Naive thymus-derived CD4-positive, alpha-beta T cell (primary cell): ENCODE data around the gene DKK1. TPM values are rescaled to one million over a fixed set of nuclear protein-coding genes. Genes with fewer than 3 reads are reported as not detected.

Experiments used
- ATAC-seq: fragments of 150-1000 bp; cut with Tn5 transposase; 2 replicates; pipeline ENCODE4 v1.10.0; 2021; ENCODE audit warnings: mild to moderate bottlenecking, moderate library complexity
- CTCF ChIA-PET: fragments of 350-600 bp; sonication (Branson Sonifier 250); formaldehyde crosslinking; loops from one replicate; lab custom pipeline; 2021; ENCODE audit warnings: antibody characterized with exemption; lab: Charles Lee
- POLR2A ChIA-PET: fragments of 350-600 bp; sonication (Branson Sonifier 250); formaldehyde crosslinking; loops from one replicate; lab custom pipeline; 2021; ENCODE audit warnings: antibody characterized with exemption, inconsistent platforms; lab: Charles Lee
- DNase-seq, 9 donors: peaks; one replicate each; pipeline versions ENCODE4 v3.0.0 to v3.0.0-alpha.2; 2020 to 2022; ENCODE audit warnings: mixed read lengths in 1 of 9
- H3K27ac ChIP-seq: one replicate; pipeline ENCODE4 v1.7.0; 2013; ENCODE audit warnings: mild to moderate bottlenecking, low read depth, low read length, moderate library complexity
- H3K27me3 ChIP-seq, 2 donors: one replicate each; pipeline ENCODE4 v1.7.0; 2013; ENCODE audit warnings: low read length in 2 of 2, mild to moderate bottlenecking in 2 of 2, moderate library complexity in 2 of 2; ENCODE audit not compliant: control insufficient read depth in 2 of 2, insufficient read depth in 2 of 2
- H3K36me3 ChIP-seq, 3 experiments: 1 replicate in 2 of 3; 2 replicates in 1 of 3; pipeline ENCODE4 v1.7.0; 2013; ENCODE audit warnings: low read length in 3 of 3, mild to moderate bottlenecking in 3 of 3, moderate library complexity in 1 of 3; ENCODE audit not compliant: insufficient read depth in 3 of 3, control insufficient read depth in 2 of 3
- H3K4me1 ChIP-seq, 2 donors: one replicate each; pipeline ENCODE4 v1.7.0; 2013; ENCODE audit warnings: low read length in 2 of 2, mild to moderate bottlenecking in 2 of 2, moderate library complexity in 1 of 2; ENCODE audit not compliant: control insufficient read depth in 2 of 2, insufficient read depth in 2 of 2
- H3K4me3 ChIP-seq: 2 replicates; pipeline ENCODE4 v1.7.0; 2013; ENCODE audit warnings: mild to moderate bottlenecking, low read length
- H3K9me3 ChIP-seq, 3 experiments: 1 replicate in 2 of 3; 2 replicates in 1 of 3; pipeline ENCODE4 v1.7.0; 2013; ENCODE audit warnings: low read length in 3 of 3; ENCODE audit not compliant: control insufficient read depth in 2 of 3
- H3K27ac Mint-ChIP-seq, 9 donors: one replicate each; pipeline ENCODE4 v1.8.0; 2020 to 2022; ENCODE audit warnings: mixed read lengths in 9 of 9, mild to moderate bottlenecking in 8 of 9, moderate library complexity in 5 of 9, inconsistent platforms in 2 of 9
- H3K27me3 Mint-ChIP-seq, 5 donors: one replicate each; pipeline ENCODE4 v1.8.0; 2021 to 2022; ENCODE audit warnings: mixed read lengths in 5 of 5, mild to moderate bottlenecking in 1 of 5
- H3K36me3 Mint-ChIP-seq, 5 donors: one replicate each; pipeline ENCODE4 v1.8.0; 2020 to 2022; ENCODE audit warnings: mixed read lengths in 5 of 5, mild to moderate bottlenecking in 3 of 5, inconsistent platforms in 1 of 5
- H3K4me1 Mint-ChIP-seq, 7 donors: one replicate each; pipeline ENCODE4 v1.8.0; 2020 to 2022; ENCODE audit warnings: mixed read lengths in 7 of 7, mild to moderate bottlenecking in 3 of 7, inconsistent platforms in 1 of 7
- H3K4me3 Mint-ChIP-seq, 10 donors: one replicate each; pipeline ENCODE4 v1.8.0; 2020 to 2022; ENCODE audit warnings: mild to moderate bottlenecking in 10 of 10, mixed read lengths in 10 of 10, moderate library complexity in 6 of 10, inconsistent platforms in 2 of 10
- H3K9me3 Mint-ChIP-seq, 11 donors: one replicate each; pipeline ENCODE4 v1.8.0; 2020 to 2022; ENCODE audit warnings: mixed read lengths in 11 of 11, mild to moderate bottlenecking in 4 of 11, inconsistent platforms in 1 of 11, moderate library complexity in 1 of 11
- intact Hi-C, 2 donors: fragments of 100-400 bp; cut with micrococcal nuclease; formaldehyde crosslinking; loops; one replicate each; pipeline ENCODE4 v1.15.1; 2023
- polyA plus RNA-seq, 2 donors: library from polyadenylated mRNA; unstranded; fragments of 300-500 nt; fragmentation: Illumina TruSeq; gene quantifications; one replicate each; pipeline ENCODE4 v1.2.3, GENCODE V29; 2021
- total RNA-seq, 6 experiments: library from RNA in 5 of 6; stranded (reverse) in 5 of 6; gene quantifications; 1 replicate in 5 of 6; 2 replicates in 1 of 6; pipeline ENCODE4 v1.2.3 and lab custom pipeline; 2021 to 2026

The DKK1 gene
- total and polyA plus RNA-seq, 7 experiments from 2014 or later: not detected

GRCh38 chr10:52331638-52332364 lies 17.7 kb downstream of the DKK1 start:
- intact Hi-C loops: no loop called here
- Mint-ChIP-seq H3K27ac (no peak overlapping the region), H3K4me1 (no peaks in the 10 kb centered on the region), H3K27me3 (peaks cover 0 to 8% (median 0%) of the 10 kb centered on the region in 5 donors), H3K4me3 (no peak overlapping the region), H3K36me3 (no peaks in the 10 kb centered on the region), H3K9me3 (peaks cover 0 to 7% (median 2%) of the 10 kb centered on the region in 11 donors)
- DNase-seq (no peak), ATAC-seq (no peak)
- H3K27ac ChIP-seq: no peak overlapping the region
- CTCF ChIA-PET: no interaction called here
- no peaks in the 10 kb centered on the region for H3K27me3 ChIP-seq
- POLR2A ChIA-PET: no interaction called here
- H3K4me1 ChIP-seq: no peaks in the 10 kb centered on the region
- no peaks in the 10 kb centered on the region for H3K36me3 ChIP-seq
- no peaks in the 10 kb centered on the region for H3K9me3 ChIP-seq
- H3K4me3 ChIP-seq: no peak overlapping the region

- H3K27ac ChIP-seq: no peak overlapping the region
- H3K4me1 ChIP-seq: no peaks in the 10 kb centered on the region
- Mint-ChIP-seq H3K4me3 (no peak overlapping the region), H3K27ac (no peak overlapping the region), H3K9me3 (peaks cover 0 to 12% (median 3%) of the 10 kb centered on the region in 11 donors), H3K4me1 (no peaks in the 10 kb centered on the region), H3K27me3 (peaks cover 0 to 8% (median 0%) of the 10 kb centered on the region in 5 donors), H3K36me3 (no peaks in the 10 kb centered on the region)
- no peak for DNase-seq
- intact Hi-C loops: no loop called here
- no peaks in the 10 kb centered on the region for H3K36me3 ChIP-seq
- H3K27me3 ChIP-seq: no peaks in the 10 kb centered on the region
- no peaks in the 10 kb centered on the region for H3K9me3 ChIP-seq
- ChIA-PET POLR2A (no interaction called here), CTCF (no interaction called here)
- H3K4me3 ChIP-seq: no peak overlapping the region
- no peak for ATAC-seq
Measured at GRCh38 chr10:52332815-52333214, 18.7 kb downstream of the DKK1 start.

- H3K9me3 ChIP-seq: no peaks in the 10 kb centered on the region
- Mint-ChIP-seq H3K4me3 (no peak overlapping the region), H3K27me3 (peaks cover 0 to 8% (median 0%) of the 10 kb centered on the region in 5 donors), H3K36me3 (no peaks in the 10 kb centered on the region), H3K9me3 (peaks cover 0 to 14% (median 0%) of the 10 kb centered on the region in 11 donors), H3K27ac (no peak overlapping the region), H3K4me1 (no peaks in the 10 kb centered on the region)
- H3K27me3 ChIP-seq: no peaks in the 10 kb centered on the region
- POLR2A ChIA-PET: no interaction called here
- H3K36me3 ChIP-seq: no peaks in the 10 kb centered on the region
- CTCF ChIA-PET: no interaction called here
- no peak overlapping the region for H3K27ac ChIP-seq
- H3K4me1 ChIP-seq: no peaks in the 10 kb centered on the region
- intact Hi-C loops: no loop called here
- no peak overlapping the region for H3K4me3 ChIP-seq
- DNase-seq (no peak), ATAC-seq (no peak)
Measured at GRCh38 chr10:52334595-52334994, 20.5 kb downstream of the DKK1 start.

GRCh38 chr10:52335665-52336064 lies 21.6 kb downstream of the DKK1 start:
- H3K4me3 Mint-ChIP-seq: no peak overlapping the region
- Histone ChIP-seq H3K27me3 (no peaks in the 10 kb centered on the region), H3K4me3 (no peak overlapping the region), H3K27ac (no peak overlapping the region), H3K36me3 (no peaks in the 10 kb centered on the region), H3K4me1 (no peaks in the 10 kb centered on the region), H3K9me3 (no peaks in the 10 kb centered on the region)
- peaks cover 0 to 14% (median 0%) of the 10 kb centered on the region in 11 donors for H3K9me3 Mint-ChIP-seq
- intact Hi-C loops: no loop called here
- no peak for DNase-seq
- no peak for ATAC-seq
- H3K27me3 Mint-ChIP-seq: peaks cover 0 to 8% (median 0%) of the 10 kb centered on the region in 5 donors
- H3K36me3 Mint-ChIP-seq: no peaks in the 10 kb centered on the region
- no peaks in the 10 kb centered on the region for H3K4me1 Mint-ChIP-seq
- CTCF ChIA-PET: no interaction called here
- POLR2A ChIA-PET: no interaction called here
- no peak overlapping the region for H3K27ac Mint-ChIP-seq

- DNase-seq (no peak), ATAC-seq (no peak)
- no peaks in the 10 kb centered on the region for H3K36me3 ChIP-seq
- no peak overlapping the region for H3K4me3 ChIP-seq
- H3K4me1 Mint-ChIP-seq: no peaks in the 10 kb centered on the region
- no peak overlapping the region for H3K4me3 Mint-ChIP-seq
- intact Hi-C loops: no loop called here
- ChIA-PET POLR2A (no interaction called here), CTCF (no interaction called here)
- no peaks in the 10 kb centered on the region for H3K36me3 Mint-ChIP-seq
- no peaks in the 10 kb centered on the region for H3K27me3 ChIP-seq
- no peak overlapping the region for H3K27ac ChIP-seq
- no peaks in the 10 kb centered on the region for H3K4me1 ChIP-seq
- peaks cover 0 to 7% (median 0%) of the 10 kb centered on the region in 5 donors for H3K27me3 Mint-ChIP-seq
- no peaks in the 10 kb centered on the region for H3K9me3 ChIP-seq
- no peak overlapping the region for H3K27ac Mint-ChIP-seq
- H3K9me3 Mint-ChIP-seq: peaks cover 0 to 8% (median 0%) of the 10 kb centered on the region in 11 donors
Measured at GRCh38 chr10:52337225-52337624, 23.1 kb downstream of the DKK1 start.

- no peak for DNase-seq
- H3K4me3 Mint-ChIP-seq: no peak overlapping the region
- Histone ChIP-seq H3K9me3 (no peaks in the 10 kb centered on the region), H3K27ac (no peak overlapping the region), H3K36me3 (no peaks in the 10 kb centered on the region), H3K27me3 (no peaks in the 10 kb centered on the region), H3K4me3 (no peak overlapping the region), H3K4me1 (no peaks in the 10 kb centered on the region)
- ChIA-PET CTCF (no interaction called here), POLR2A (no interaction called here)
- H3K4me1 Mint-ChIP-seq: peaks cover 0 to 2% (median 0%) of the 10 kb centered on the region in 7 donors
- H3K27ac Mint-ChIP-seq: no peak overlapping the region
- intact Hi-C loops: no loop called here
- no peaks in the 10 kb centered on the region for H3K36me3 Mint-ChIP-seq
- peaks cover 0 to 4% (median 0%) of the 10 kb centered on the region in 11 donors for H3K9me3 Mint-ChIP-seq
- ATAC-seq: no peak
- H3K27me3 Mint-ChIP-seq: no peaks in the 10 kb centered on the region
Measured at GRCh38 chr10:52343439-52343838, 29.4 kb downstream of the DKK1 start.
